OCI-LY1 (cell line): ENCODE results near the gene RNF121.

ENCODE experiments used
- H2AFZ ChIP-seq: fragments of 200-600 bp; sonication (generic), shearing (Covaris generic); 2 replicates; pipeline ENCODE4 v1.6.0; 2014; ENCODE audit warnings: antibody characterized with exemption, mild to moderate bottlenecking, low read length
- H3F3A ChIP-seq: fragments of 200-600 bp; sonication (generic), shearing (Covaris generic); 2 replicates; pipeline ENCODE4 v1.6.0; 2014; ENCODE audit warnings: mild to moderate bottlenecking, antibody characterized with exemption, low read length, moderate library complexity; ENCODE audit not compliant: insufficient read depth
- H3K27ac ChIP-seq: fragments of 200-600 bp; sonication (generic); 2 replicates; pipeline ENCODE4 v1.5.1; 2014; ENCODE audit warnings: low read length, mixed run types, mild to moderate bottlenecking, low read depth; ENCODE audit not compliant: poor library complexity, severe bottlenecking
- H3K27me3 ChIP-seq: fragments of 200-600 bp; sonication (generic); 2 replicates; pipeline ENCODE4 v1.6.0; 2014; ENCODE audit warnings: antibody characterized with exemption, mild to moderate bottlenecking, low read length, moderate library complexity; ENCODE audit not compliant: insufficient read depth
- H3K36me3 ChIP-seq: fragments of 200-600 bp; sonication (generic); 2 replicates; pipeline ENCODE4 v1.6.1; 2014; ENCODE audit warnings: mild to moderate bottlenecking, antibody characterized with exemption, low read length, moderate library complexity, mixed read lengths; ENCODE audit not compliant: insufficient read depth
- H3K4me1 ChIP-seq: fragments of 200-600 bp; sonication (generic); 2 replicates; pipeline ENCODE4 v1.5.1; 2014; ENCODE audit warnings: mild to moderate bottlenecking, low read length, moderate library complexity; ENCODE audit not compliant: insufficient read depth, severe bottlenecking
- H3K4me2 ChIP-seq: fragments of 200-600 bp; sonication (generic), shearing (Covaris generic); 2 replicates; pipeline ENCODE4 v1.6.1; 2014; ENCODE audit warnings: low read length
- H3K4me3 ChIP-seq: fragments of 200-600 bp; sonication (generic); 2 replicates; pipeline ENCODE4 v1.5.1; 2014; ENCODE audit warnings: low read length, low read depth, mild to moderate bottlenecking, mixed read lengths; ENCODE audit not compliant: poor library complexity, severe bottlenecking
- H3K79me2 ChIP-seq: fragments of 200-600 bp; shearing (Covaris generic); 2 replicates; pipeline ENCODE4 v1.6.1; 2016; ENCODE audit warnings: mixed run types, low read length, mixed read lengths; ENCODE audit not compliant: insufficient read depth
- H3K9ac ChIP-seq: fragments of 200-600 bp; sonication (generic), shearing (Covaris generic); 2 replicates; pipeline ENCODE4 v1.6.1; 2014; ENCODE audit warnings: mild to moderate bottlenecking, low read length, mixed read lengths
- H3K9me2 ChIP-seq: fragments of 200-600 bp; sonication (generic), shearing (Covaris generic); 2 replicates; pipeline ENCODE4 v1.6.1; 2014; ENCODE audit warnings: low read depth, mild to moderate bottlenecking, low read length, mixed read lengths
- H3K9me3 ChIP-seq: fragments of 200-600 bp; shearing (Covaris generic); 2 replicates; pipeline ENCODE4 v1.6.1; 2014; ENCODE audit warnings: low read length, mixed read lengths
- H4K20me1 ChIP-seq: fragments of 200-600 bp; sonication (generic), shearing (Covaris generic); 2 replicates; pipeline ENCODE4 v1.6.0; 2016; ENCODE audit warnings: mild to moderate bottlenecking, low read length; ENCODE audit not compliant: insufficient read depth
- EZH2 ChIP-seq: fragments of 200-600 bp; sonication (generic), shearing (Covaris generic); IDR thresholded peaks from 2 replicates; pipeline ENCODE4 v1.8.0; 2017; ENCODE audit warnings: borderline replicate concordance, mixed run types, mild to moderate bottlenecking, antibody characterized with exemption, low read length, moderate library complexity, mixed read lengths
- TF ChIP-seq, protein P1 (sequence below): fragments of 200-600 bp; sonication (generic), shearing (Covaris generic); IDR thresholded peaks from 2 replicates; pipeline ENCODE4 v1.5.1; 2017; ENCODE audit warnings: mild to moderate bottlenecking, antibody characterized with exemption, low read length, moderate library complexity, mixed read lengths

RNF121 gene

DNA sequence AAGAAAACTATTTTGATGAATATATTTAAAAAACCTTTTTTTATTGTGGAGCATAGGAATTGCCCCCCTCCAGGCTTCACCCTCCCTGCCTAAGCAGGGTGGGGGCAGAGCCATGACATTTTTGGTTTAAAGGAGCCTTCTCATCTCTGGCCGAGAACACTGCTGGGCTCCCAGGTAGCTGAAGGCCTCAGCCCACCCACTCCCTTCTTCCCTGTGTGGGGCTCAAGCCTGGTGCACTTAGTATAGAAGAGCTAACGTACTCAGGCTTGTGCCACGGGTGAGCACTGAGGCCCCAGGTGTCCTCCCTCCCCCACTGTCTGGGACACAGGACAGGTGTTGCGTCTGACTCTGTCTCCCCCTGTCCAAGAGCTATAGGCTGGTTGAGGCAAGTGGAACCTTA is 67.7 kb downstream of the RNF121 start:
- Histone ChIP-seq H3K9me2 (no peaks in the 10 kb centered on the region), H3F3A (no peaks in the 10 kb centered on the region), H3K9ac (no peak overlapping the region), H3K27me3 (no peaks in the 10 kb centered on the region), H3K79me2 (no peaks in the 10 kb centered on the region), H3K4me2 (no peak overlapping the region), H3K9me3 (no peaks in the 10 kb centered on the region), H3K27ac (no peak overlapping the region), H3K4me3 (no peak overlapping the region), H3K36me3 (peaks cover 10% of the 10 kb centered on the region; the same call in 1 of the 2 replicates), H2AFZ (no peak overlapping the region), H4K20me1 (no peaks in the 10 kb centered on the region), H3K4me1 (peaks cover 18% of the 10 kb centered on the region)
- TF ChIP-seq, protein P1, sequence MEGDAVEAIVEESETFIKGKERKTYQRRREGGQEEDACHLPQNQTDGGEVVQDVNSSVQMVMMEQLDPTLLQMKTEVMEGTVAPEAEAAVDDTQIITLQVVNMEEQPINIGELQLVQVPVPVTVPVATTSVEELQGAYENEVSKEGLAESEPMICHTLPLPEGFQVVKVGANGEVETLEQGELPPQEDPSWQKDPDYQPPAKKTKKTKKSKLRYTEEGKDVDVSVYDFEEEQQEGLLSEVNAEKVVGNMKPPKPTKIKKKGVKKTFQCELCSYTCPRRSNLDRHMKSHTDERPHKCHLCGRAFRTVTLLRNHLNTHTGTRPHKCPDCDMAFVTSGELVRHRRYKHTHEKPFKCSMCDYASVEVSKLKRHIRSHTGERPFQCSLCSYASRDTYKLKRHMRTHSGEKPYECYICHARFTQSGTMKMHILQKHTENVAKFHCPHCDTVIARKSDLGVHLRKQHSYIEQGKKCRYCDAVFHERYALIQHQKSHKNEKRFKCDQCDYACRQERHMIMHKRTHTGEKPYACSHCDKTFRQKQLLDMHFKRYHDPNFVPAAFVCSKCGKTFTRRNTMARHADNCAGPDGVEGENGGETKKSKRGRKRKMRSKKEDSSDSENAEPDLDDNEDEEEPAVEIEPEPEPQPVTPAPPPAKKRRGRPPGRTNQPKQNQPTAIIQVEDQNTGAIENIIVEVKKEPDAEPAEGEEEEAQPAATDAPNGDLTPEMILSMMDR, result no peak
- TF ChIP-seq EZH2, result no peak

DNA sequence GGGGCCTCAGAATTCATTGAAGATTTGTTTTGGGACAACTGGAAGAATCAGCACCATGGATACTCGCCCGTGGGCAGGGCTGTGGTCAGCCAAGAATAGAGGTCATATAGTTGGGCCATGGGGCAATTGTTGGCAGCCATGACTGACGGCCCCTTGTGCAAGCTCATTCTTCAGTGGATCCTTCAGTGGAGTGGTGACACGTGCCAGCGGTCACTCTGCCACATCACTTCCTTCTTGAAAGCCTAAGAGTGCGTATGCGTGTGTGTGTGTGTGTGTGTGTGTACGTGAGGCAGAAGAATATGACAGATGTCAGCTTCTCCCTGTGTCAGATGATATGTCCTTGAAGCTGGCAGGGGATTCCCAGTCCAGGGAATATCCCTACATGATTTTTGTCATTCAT is 68.1 kb downstream of the RNF121 start:
- Histone ChIP-seq H3K4me2 (no peak overlapping the region), H2AFZ (no peak overlapping the region), H3K27ac (no peak overlapping the region), H3K9me2 (no peaks in the 10 kb centered on the region), H3K9ac (no peak overlapping the region), H3K9me3 (no peaks in the 10 kb centered on the region), H4K20me1 (no peaks in the 10 kb centered on the region), H3K79me2 (no peaks in the 10 kb centered on the region), H3K4me1 (peaks cover 18% of the 10 kb centered on the region), H3K27me3 (no peaks in the 10 kb centered on the region), H3F3A (no peaks in the 10 kb centered on the region), H3K36me3 (peaks cover 9% of the 10 kb centered on the region; the same call in 1 of the 2 replicates), H3K4me3 (no peak overlapping the region)
- TF ChIP-seq EZH2, result no peak
- TF ChIP-seq, protein P1, result no peak

DNA sequence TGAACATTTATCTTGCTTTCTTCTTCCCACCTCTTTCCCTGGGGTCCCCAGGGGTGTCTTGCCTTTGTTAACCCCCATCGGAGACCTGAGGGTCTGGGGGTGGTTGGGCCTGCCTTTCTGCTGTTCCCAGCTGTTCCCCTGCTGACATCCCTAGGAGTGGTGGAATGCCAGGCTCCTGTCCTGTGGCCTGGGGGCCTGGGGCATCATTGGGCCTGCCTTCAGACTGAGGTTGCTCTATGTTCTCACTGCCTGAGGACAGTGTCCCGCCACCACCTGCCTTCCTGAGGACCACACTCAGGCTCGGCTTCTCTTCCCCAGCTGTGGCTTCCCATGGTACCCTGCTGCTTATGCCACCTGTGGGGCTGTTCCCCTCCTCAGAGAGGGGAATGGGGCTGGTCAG is 68.7 kb downstream of the RNF121 start:
- Histone ChIP-seq H3K4me3 (no peak overlapping the region), H3K4me2 (no peak overlapping the region), H3K27me3 (no peaks in the 10 kb centered on the region), H3K4me1 (peaks cover 18% of the 10 kb centered on the region), H2AFZ (no peak overlapping the region), H3K9me2 (no peaks in the 10 kb centered on the region), H3K9ac (no peak overlapping the region), H3F3A (no peaks in the 10 kb centered on the region), H3K79me2 (no peaks in the 10 kb centered on the region), H3K9me3 (no peaks in the 10 kb centered on the region), H4K20me1 (no peaks in the 10 kb centered on the region), H3K27ac (no peak overlapping the region), H3K36me3 (peaks cover 12% of the 10 kb centered on the region; the same call in 1 of the 2 replicates)
- no peak for TF ChIP-seq EZH2
- TF ChIP-seq, protein P1, result no peak
